SK-MEL-5 (cell line): ENCODE data around the gene SPATS2L. TPM values are rescaled to one million over a fixed set of nuclear protein-coding genes. Genes with fewer than 3 reads are reported as not detected.
A peak's percentile ranks its signal among the peaks of the same experiment; 100 is the strongest.

Source experiments
- DNase-seq: peaks from one replicate; pipeline ENCODE4 v3.0.0-alpha.2; 2016; ENCODE audit warnings: low read depth, low spot score
- in situ Hi-C: cut with HindIII; loops from 2 replicates; pipeline ENCODE4 v1.10.0; 2016; ENCODE audit warnings: low sequenced_read_pairs, high pct_unique_total_duplicates, low pct_unique_long_range_greater_than_20kb
- total RNA-seq: library from RNA; depleted of rRNA; stranded (reverse); fragments of >200 nt; shearing (Covaris generic); gene quantifications from 2 replicates; pipeline ENCODE4 v1.2.3, GENCODE V29; 2014

SPATS2L gene
- total RNA-seq, 1 experiment from 2014 or later, result 31.8 TPM

- no peak for DNase-seq
- in situ Hi-C loops, result no loop called here
Observed at GRCh38 chr2:200356321-200356720, 49.8 kb downstream of the SPATS2L start.

GRCh38 chr2:200356857-200357384 lies 50.4 kb downstream of the SPATS2L start:
- in situ Hi-C loops, result no loop called here
- no peak for DNase-seq

- in situ Hi-C loops, result no loop called here
Observed at GRCh38 chr2:200357845-200358244, 51.4 kb downstream of the SPATS2L start.

GRCh38 chr2:200359552-200359951 lies 53.1 kb downstream of the SPATS2L start:
- DNase-seq, result no peak
- in situ Hi-C loops, result no loop called here

More at GRCh38 chr2:200357845-200358244, 51.4 kb downstream of the SPATS2L start:
- DNase-seq, result no peak

- no peak for DNase-seq
- in situ Hi-C loops, result no loop called here
Observed at GRCh38 chr2:200360364-200360763, 53.9 kb downstream of the SPATS2L start.

GRCh38 chr2:200362202-200362917 lies 55.9 kb downstream of the SPATS2L start:
- in situ Hi-C loops, result no loop called here
- DNase-seq, result no peak

GRCh38 chr2:200363279-200363678 lies 56.8 kb downstream of the SPATS2L start:
- no peak for DNase-seq
- in situ Hi-C loops, result no loop called here

- in situ Hi-C loops, result no loop called here
- no peak for DNase-seq
Observed at GRCh38 chr2:200364142-200364541, 57.6 kb downstream of the SPATS2L start.

- in situ Hi-C loops, result no loop called here
- no peak for DNase-seq
Observed at GRCh38 chr2:200364620-200365019, 58.1 kb downstream of the SPATS2L start.

- DNase-seq, result no peak
- in situ Hi-C loops, result no loop called here
Observed at GRCh38 chr2:200365209-200365608, 58.7 kb downstream of the SPATS2L start.

GRCh38 chr2:200367155-200367554 lies 60.7 kb downstream of the SPATS2L start:
- peak; percentile 31 for DNase-seq
- in situ Hi-C loops, result no loop called here

- in situ Hi-C loops, result no loop called here
Observed at GRCh38 chr2:200369886-200370285, 63.4 kb downstream of the SPATS2L start.

GRCh38 chr2:200373231-200373630 lies 66.7 kb downstream of the SPATS2L start:
- in situ Hi-C loops, result no loop called here

More at GRCh38 chr2:200369886-200370285, 63.4 kb downstream of the SPATS2L start:
- DNase-seq, result no peak

GRCh38 chr2:200373973-200374416 lies 67.5 kb downstream of the SPATS2L start:
- in situ Hi-C loops, result no loop called here
- no peak for DNase-seq

More at GRCh38 chr2:200373231-200373630, 66.7 kb downstream of the SPATS2L start:
- no peak for DNase-seq

- in situ Hi-C loops, result no loop called here
- no peak for DNase-seq
Observed at GRCh38 chr2:200376513-200377354, 70.2 kb downstream of the SPATS2L start.

GRCh38 chr2:200377355-200378336 lies 71.2 kb downstream of the SPATS2L start:
- in situ Hi-C loops, result no loop called here
- no peak for DNase-seq

- no peak for DNase-seq
Observed at GRCh38 chr2:200378652-200379290, 72.3 kb downstream of the SPATS2L start.

More at GRCh38 chr2:200378652-200379290, 72.3 kb downstream of the SPATS2L start:
- in situ Hi-C loops, result no loop called here
